A549 (cell line): Measurements from ENCODE around the gene PDE4D.

Source experiments
- CEBPB ChIP-seq, 2 experiments: fragments of >200 bp in 1 of 2; sonication (Bioruptor Twin) in 1 of 2; formaldehyde crosslinking in 1 of 2; IDR thresholded peaks; 2 replicates each; pipeline ENCODE4 v1.6.1; 2012 to 2016
- CHD2 ChIP-seq: fragments of 150-350 bp; IDR thresholded peaks from 2 replicates; pipeline ENCODE4 v1.6.1; 2014; ENCODE audit warnings: low read length; ENCODE audit not compliant: partially characterized antibody
- CTCF ChIP-seq: fragments of >200 bp; sonication (Bioruptor Twin); formaldehyde crosslinking; IDR thresholded peaks from 3 replicates; pipeline ENCODE4 v1.5.1; 2016
- EHF ChIP-seq: fragments of 250-450 bp; sonication (Bioruptor Pico); IDR thresholded peaks from 2 replicates; pipeline ENCODE4 v1.5.0; 2020; ENCODE audit warnings: mild to moderate bottlenecking
- MAX ChIP-seq: IDR thresholded peaks from 2 replicates; pipeline ENCODE4 v1.6.1; 2012
- MYC ChIP-seq: IDR thresholded peaks from 2 replicates; pipeline ENCODE4 v1.6.1; 2012; ENCODE audit warnings: mild to moderate bottlenecking, inconsistent platforms, low read length, improper control_type of control experiment, borderline replicate concordance
- POLR2A ChIP-seq: IDR thresholded peaks from 2 replicates; pipeline ENCODE4 v1.6.1; 2012; ENCODE audit warnings: mild to moderate bottlenecking, low read length
- REST ChIP-seq: fragments of 200-600 bp; sonication (generic); IDR thresholded peaks from 2 replicates; pipeline ENCODE4 v1.6.1; 2016; ENCODE audit warnings: antibody characterized with exemption, mild to moderate bottlenecking, moderate library complexity
- TFCP2L1 ChIP-seq: fragments of 250-450 bp; sonication (Bioruptor Pico); IDR thresholded peaks from 2 replicates; pipeline ENCODE4 v1.5.0; 2021; ENCODE audit warnings: mild to moderate bottlenecking
- ZC3H11A ChIP-seq: fragments of 450-650 bp; IDR thresholded peaks from 2 replicates; pipeline ENCODE4 v1.6.1; 2014; ENCODE audit warnings: antibody characterized with exemption, mild to moderate bottlenecking

GRCh38 chr5:58929726-58930125 lies 963.8 kb downstream of the PDE4D start:
- no peak for TF ChIP-seq EHF (CRISPR knock-in tag)
- no peak for TF ChIP-seq POLR2A
- TF ChIP-seq CTCF, result no peak
- no peak for TF ChIP-seq CHD2
- TF ChIP-seq TFCP2L1 (CRISPR knock-in tag), result no peak
- TF ChIP-seq CEBPB (IDR thresholded peaks at IDR 0.05), result no peak
- TF ChIP-seq ZC3H11A, result no peak
- no peak for TF ChIP-seq MAX
- TF ChIP-seq REST, result no peak
- TF ChIP-seq MYC, result no peak
